NB4 (cell line): ENCODE results near the gene SERTAD4.

Experiments
- MYC ChIP-seq: IDR thresholded peaks from 2 replicates; pipeline ENCODE4 v1.6.1; 2011; ENCODE audit warnings: low read depth, low read length
- POLR2A ChIP-seq: IDR thresholded peaks from 2 replicates; pipeline ENCODE4 v1.6.1; 2011; ENCODE audit warnings: mild to moderate bottlenecking; ENCODE audit not compliant: insufficient read length; ENCODE audit errors: extremely low read depth
- TF ChIP-seq, protein P1 (sequence below): IDR thresholded peaks from one replicate; pipeline ENCODE4 v1.5.1; 2012; ENCODE audit warnings: low read depth, low read length

DNA sequence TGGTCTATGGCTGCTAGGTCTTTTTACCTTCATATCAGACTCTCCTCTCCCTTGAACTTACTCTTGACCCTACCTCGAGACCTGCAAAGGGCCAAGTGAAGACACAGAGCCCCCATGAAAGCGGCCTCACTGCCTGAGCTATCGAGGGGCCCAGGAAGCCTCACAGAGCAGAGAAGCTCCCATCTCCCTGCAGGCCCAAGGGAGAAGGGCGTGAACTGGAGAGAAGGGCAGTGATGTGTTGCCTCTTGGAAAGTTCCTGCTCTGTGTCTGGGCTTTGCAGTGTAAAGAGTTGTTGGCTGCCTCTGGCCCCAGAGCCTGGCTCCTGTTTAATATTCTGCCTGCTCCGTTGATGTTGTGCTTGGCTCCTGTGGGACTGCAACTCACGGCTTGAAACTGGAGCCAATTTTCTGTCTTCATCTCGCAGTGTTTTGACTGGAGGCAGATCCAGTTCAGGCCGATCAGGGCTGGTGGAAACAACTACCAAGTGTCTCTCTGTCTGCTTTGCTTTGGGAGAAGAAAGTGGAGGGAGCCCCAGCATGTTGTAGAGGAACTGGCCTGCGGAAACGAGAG is 4.3 kb downstream of the SERTAD4 start:
- TF ChIP-seq, protein P1, sequence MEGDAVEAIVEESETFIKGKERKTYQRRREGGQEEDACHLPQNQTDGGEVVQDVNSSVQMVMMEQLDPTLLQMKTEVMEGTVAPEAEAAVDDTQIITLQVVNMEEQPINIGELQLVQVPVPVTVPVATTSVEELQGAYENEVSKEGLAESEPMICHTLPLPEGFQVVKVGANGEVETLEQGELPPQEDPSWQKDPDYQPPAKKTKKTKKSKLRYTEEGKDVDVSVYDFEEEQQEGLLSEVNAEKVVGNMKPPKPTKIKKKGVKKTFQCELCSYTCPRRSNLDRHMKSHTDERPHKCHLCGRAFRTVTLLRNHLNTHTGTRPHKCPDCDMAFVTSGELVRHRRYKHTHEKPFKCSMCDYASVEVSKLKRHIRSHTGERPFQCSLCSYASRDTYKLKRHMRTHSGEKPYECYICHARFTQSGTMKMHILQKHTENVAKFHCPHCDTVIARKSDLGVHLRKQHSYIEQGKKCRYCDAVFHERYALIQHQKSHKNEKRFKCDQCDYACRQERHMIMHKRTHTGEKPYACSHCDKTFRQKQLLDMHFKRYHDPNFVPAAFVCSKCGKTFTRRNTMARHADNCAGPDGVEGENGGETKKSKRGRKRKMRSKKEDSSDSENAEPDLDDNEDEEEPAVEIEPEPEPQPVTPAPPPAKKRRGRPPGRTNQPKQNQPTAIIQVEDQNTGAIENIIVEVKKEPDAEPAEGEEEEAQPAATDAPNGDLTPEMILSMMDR: no peak
- TF ChIP-seq POLR2A: no peak
- TF ChIP-seq MYC: no peak
